ENCODE results near the gene NSUN2. TPM values are rescaled to one million over a fixed set of nuclear protein-coding genes. Genes with fewer than 3 reads are reported as not detected.

NSUN2 gene
- total RNA-seq, 1 donor from 2014 or later: 74.4 TPM

- TF ChIP-seq CTCF (IDR thresholded peaks at IDR 0.05; ENCODE audit: unreplicated experiment): no peak
- no peaks in the 10 kb centered on the region for H3K4me1 Mint-ChIP-seq
- H3K36me3 Mint-ChIP-seq: no peaks in the 10 kb centered on the region
- DNase-seq (ENCODE audit: low spot score in 2 of 2, unreplicated experiment in 2 of 2): peak in 1 of 2 experiments; percentile 16
- peaks cover 10% of the 10 kb centered on the region for H3K9me3 Mint-ChIP-seq
- no peak overlapping the region for H3K27ac Mint-ChIP-seq
- H3K27me3 Mint-ChIP-seq (ENCODE audit: low read depth): peaks cover 6% of the 10 kb centered on the region
- H3K4me3 Mint-ChIP-seq: no peak overlapping the region
These were observed 76.6 kb downstream of the NSUN2 start for GRCh38 chr5:6556089-6556801.

- H3K36me3 Mint-ChIP-seq: no peaks in the 10 kb centered on the region
- TF ChIP-seq CTCF (IDR thresholded peaks at IDR 0.05; ENCODE audit: unreplicated experiment): no peak
- H3K4me1 Mint-ChIP-seq: no peaks in the 10 kb centered on the region
- H3K4me3 Mint-ChIP-seq: no peak overlapping the region
- no peak for DNase-seq (ENCODE audit: low spot score in 2 of 2, unreplicated experiment in 2 of 2)
- peaks cover 7% of the 10 kb centered on the region for H3K9me3 Mint-ChIP-seq
- no peak overlapping the region for H3K27ac Mint-ChIP-seq
- peaks cover 10% of the 10 kb centered on the region for H3K27me3 Mint-ChIP-seq (ENCODE audit: low read depth)
These were observed 78.0 kb downstream of the NSUN2 start for GRCh38 chr5:6554812-6555211.

DNA sequence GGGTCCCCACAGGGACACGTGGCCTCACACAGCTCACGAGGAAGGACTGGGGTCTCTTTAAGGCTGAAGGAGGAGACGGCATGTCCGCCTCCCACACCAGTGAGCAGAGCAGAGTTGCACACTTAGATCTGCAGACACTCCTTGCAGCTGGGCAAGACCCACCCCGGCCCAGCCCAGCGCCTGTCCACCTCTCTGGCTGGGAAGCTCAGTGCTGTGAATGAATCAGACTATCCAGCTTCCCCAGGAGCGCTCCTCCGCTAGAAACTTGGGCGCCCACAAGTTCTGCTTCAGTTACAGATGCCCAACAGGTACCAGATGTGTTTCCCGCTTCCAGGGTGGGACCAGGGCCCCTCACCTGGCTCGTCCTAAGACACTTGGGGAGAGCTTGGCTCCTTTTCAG, 78.9 kb downstream of the NSUN2 start:
- peaks cover 7% of the 10 kb centered on the region for H3K9me3 Mint-ChIP-seq
- H3K27ac Mint-ChIP-seq: no peak overlapping the region
- H3K36me3 Mint-ChIP-seq: no peaks in the 10 kb centered on the region
- no peaks in the 10 kb centered on the region for H3K4me1 Mint-ChIP-seq
- H3K4me3 Mint-ChIP-seq: no peak overlapping the region
- peaks cover 17% of the 10 kb centered on the region for H3K27me3 Mint-ChIP-seq (ENCODE audit: low read depth)
- no peak for TF ChIP-seq CTCF (IDR thresholded peaks at IDR 0.05; ENCODE audit: unreplicated experiment)
- peak in 1 of 2 experiments; percentile 35 for DNase-seq (ENCODE audit: low spot score in 2 of 2, unreplicated experiment in 2 of 2)

DNA sequence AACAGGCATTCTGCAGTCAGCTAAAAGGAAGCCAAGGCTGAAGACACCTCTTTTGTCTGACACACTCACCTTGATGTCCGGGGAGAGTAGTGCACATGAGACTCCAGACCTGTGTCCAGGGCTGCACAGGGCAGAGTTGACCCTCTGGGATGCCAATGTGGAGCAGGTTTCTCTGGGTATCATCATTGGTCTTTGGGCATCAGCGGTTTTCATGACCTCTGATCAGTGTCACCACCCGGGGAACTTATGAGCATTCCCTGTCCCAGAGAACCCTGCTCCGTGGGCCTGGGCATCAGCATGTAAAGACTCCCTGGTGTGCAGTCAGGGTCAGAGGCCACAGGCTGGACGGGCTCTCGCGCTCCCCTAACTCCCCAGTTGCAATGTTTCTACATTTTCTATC, 80.2 kb downstream of the NSUN2 start:
- Mint-ChIP-seq H3K4me3 (no peak overlapping the region), H3K9me3 (peaks cover 3% of the 10 kb centered on the region), H3K36me3 (no peaks in the 10 kb centered on the region), H3K27ac (no peak overlapping the region), H3K27me3 (ENCODE audit: low read depth) (peaks cover 28% of the 10 kb centered on the region), H3K4me1 (no peaks in the 10 kb centered on the region)
- DNase-seq (ENCODE audit: low spot score in 2 of 2, unreplicated experiment in 2 of 2): peak in 1 of 2 experiments; percentile 20
- TF ChIP-seq CTCF (IDR thresholded peaks at IDR 0.05; ENCODE audit: unreplicated experiment): no peak

- Mint-ChIP-seq H3K4me1 (no peaks in the 10 kb centered on the region), H3K27me3 (ENCODE audit: low read depth) (peaks cover 34% of the 10 kb centered on the region), H3K27ac (no peak overlapping the region), H3K36me3 (no peaks in the 10 kb centered on the region), H3K9me3 (peaks cover 3% of the 10 kb centered on the region), H3K4me3 (no peak overlapping the region)
- no peak for DNase-seq (ENCODE audit: low spot score in 2 of 2, unreplicated experiment in 2 of 2)
- TF ChIP-seq CTCF (IDR thresholded peaks at IDR 0.05; ENCODE audit: unreplicated experiment): no peak
These were observed 80.9 kb downstream of the NSUN2 start for GRCh38 chr5:6551955-6552313.

All from mesothelial cell of epicardium (in vitro differentiated cells).